ENCODE data around the gene GSTA1. TPM values are rescaled to one million over a fixed set of nuclear protein-coding genes. Genes with fewer than 3 reads are reported as not detected.

The GSTA1 gene
- total RNA-seq, 1 experiment from 2014 or later = not detected

DNA sequence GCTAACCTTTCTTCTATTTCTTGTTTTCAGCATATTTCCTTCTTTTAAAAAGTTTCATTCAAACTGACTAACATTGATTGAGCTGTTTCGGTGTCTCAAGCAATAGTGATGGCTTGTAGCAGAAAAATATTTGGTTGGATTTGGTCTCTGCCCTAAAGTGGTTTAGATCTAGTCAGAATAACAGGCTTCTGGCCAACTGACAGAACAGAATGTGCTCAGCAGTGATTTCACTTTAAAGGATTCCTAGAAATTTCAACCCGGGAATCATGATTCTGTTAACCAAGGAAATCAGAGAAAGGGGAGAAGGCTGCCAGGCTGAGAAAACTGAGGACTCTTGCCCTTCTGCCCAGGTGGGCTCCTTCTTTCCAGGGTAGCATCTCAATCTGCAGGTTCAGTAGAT lies 16.6 kb upstream of the GSTA1 start:
- H3K9me3 ChIP-seq (ENCODE audit: control insufficient read depth, low read depth, low read length) = no peaks in the 10 kb centered on the region
- H3K14ac ChIP-seq (ENCODE audit: insufficient read depth, low read length) = no peak overlapping the region
- H4K91ac ChIP-seq (ENCODE audit: insufficient read length, low read depth, low read length) = no peak overlapping the region
- no peak overlapping the region for H3K56ac ChIP-seq (ENCODE audit: insufficient read length, low read depth, low read length)
- H2BK20ac ChIP-seq (ENCODE audit: low read depth, low read length, poor library complexity, severe bottlenecking) = no peak overlapping the region
- no peak for DNase-seq
- Mint-ChIP-seq H3K9me3 (peaks cover 21% of the 10 kb centered on the region in 2 experiments), H3K4me1 (peaks cover 8 to 12% of the 10 kb centered on the region in 2 experiments), H3K36me3 (ENCODE audit: insufficient read depth in 1 of 3, low read depth in 3 of 3) (peaks cover 5 to 10% (median 5%) of the 10 kb centered on the region in 3 experiments), H3K27ac (no peak overlapping the region), H3K4me3 (no peak overlapping the region), H3K27me3 (ENCODE audit: low read depth) (no peaks in the 10 kb centered on the region)
- H2AFZ ChIP-seq (ENCODE audit: low read length) = no peak overlapping the region
- no peak overlapping the region for H3K18ac ChIP-seq (ENCODE audit: insufficient read length, low read depth, low read length)
- H4K20me1 ChIP-seq (ENCODE audit: control insufficient read depth, insufficient read depth, insufficient read length) = no peaks in the 10 kb centered on the region
- WGBS (ENCODE audit: extremely low coverage, insufficient read length, low lambda C conversion rate) = no CpG with 5 or more reads among the region's 2 CpGs
- no peaks in the 10 kb centered on the region for H3K79me2 ChIP-seq (ENCODE audit: insufficient read depth, low read length)
- no peaks in the 10 kb centered on the region for H3K79me1 ChIP-seq (ENCODE audit: insufficient read depth, low read depth, low read length, poor library complexity, severe bottlenecking)
- H3K27me3 ChIP-seq (ENCODE audit: insufficient read depth, low read length) = no peaks in the 10 kb centered on the region
- no peak overlapping the region for H2BK120ac ChIP-seq (ENCODE audit: low read depth, low read length, poor library complexity, severe bottlenecking)
- no peak for TF ChIP-seq CTCF (conservative IDR thresholded peaks at IDR 0.05)
- H3K23me2 ChIP-seq (ENCODE audit: insufficient read length, low read depth, low read length, poor library complexity, severe bottlenecking) = no peaks in the 10 kb centered on the region
- no peak overlapping the region for H4K8ac ChIP-seq (replicated peaks; ENCODE audit: insufficient read length, low read depth, low read length)
- no peak overlapping the region for H2BK15ac ChIP-seq (ENCODE audit: low read depth, low read length)
- H2BK12ac ChIP-seq (ENCODE audit: insufficient read length, low read depth, low read length) = no peak overlapping the region
- H3K4me1 ChIP-seq (ENCODE audit: insufficient read depth, low read length) = peaks cover 2% of the 10 kb centered on the region; the same call in 1 of the 2 replicates
- no peak overlapping the region for H2BK5ac ChIP-seq (ENCODE audit: insufficient read length, low read length)
- no peak overlapping the region for H3K27ac ChIP-seq (ENCODE audit: insufficient read length, low read depth, low read length)
- no peak overlapping the region for H2AK5ac ChIP-seq (ENCODE audit: insufficient read length, low read length)
- H3K9ac ChIP-seq (ENCODE audit: extremely low read depth, insufficient read length, low read length) = no peak overlapping the region
- H3K4ac ChIP-seq (ENCODE audit: low read depth, low read length) = no peak overlapping the region
- H4K5ac ChIP-seq (ENCODE audit: insufficient read length, low read depth, low read length) = no peak overlapping the region
- no peak overlapping the region for H3K4me2 ChIP-seq (ENCODE audit: insufficient read depth, insufficient read length, low read length)
- H3T11ph ChIP-seq (ENCODE audit: low read length) = no peak overlapping the region
- H3K23ac ChIP-seq (ENCODE audit: insufficient read length, low read depth, low read length) = no peak overlapping the region

Data from H9 (cell line).